DND-41 (cell line): ENCODE data around the gene CSNK2A1.

Experiments
- CTCF ChIP-seq: IDR thresholded peaks from 2 replicates; pipeline ENCODE4 v1.5.1; 2012; ENCODE audit warnings: borderline replicate concordance, low read length, moderate library complexity, mild to moderate bottlenecking; ENCODE audit not compliant: poor library complexity, severe bottlenecking; ENCODE audit errors: extremely low read depth
- EZH2 ChIP-seq: IDR thresholded peaks from 3 replicates; pipeline ENCODE4 v1.6.1; 2012; ENCODE audit warnings: borderline replicate concordance, low read depth, mild to moderate bottlenecking, moderate library complexity, low read length, inconsistent platforms; ENCODE audit not compliant: severe bottlenecking

GRCh38 chr20:546353-546752 lies 2.8 kb upstream of the CSNK2A1 start:
- TF ChIP-seq CTCF (no peak), EZH2 (no peak)
